ENCODE data around the gene ZNRF3. TPM values are rescaled to one million over a fixed set of nuclear protein-coding genes. Genes with fewer than 3 reads are reported as not detected.

The ZNRF3 gene
- polyA plus RNA-seq, 1 donor (not counting 4 experiments of a cell fraction or from before 2014, with no cell fraction given), result 2.6 TPM

GRCh38 chr22:28999510-28999909 lies 116.1 kb downstream of the ZNRF3 start:
- H3K27me3 ChIP-seq (ENCODE audit: control insufficient read depth, extremely low read depth, insufficient read depth, low read length), result no peaks in the 10 kb centered on the region
- no peak for TF ChIP-seq CTCF (optimal IDR thresholded peaks at IDR 0.05 in 1 of 3, IDR thresholded peaks at IDR 0.05 in 1 of 3, conservative IDR thresholded peaks at IDR 0.05 in 1 of 3; ENCODE audit: extremely low read depth in 1 of 3, insufficient read depth in 2 of 3, low read length in 3 of 3)
- no peak for TF ChIP-seq EZH2 (IDR thresholded peaks at IDR 0.05; ENCODE audit: low read length)
- DNase-seq (ENCODE audit: low read depth, low spot score), result no peak
- H3K9me1 ChIP-seq (ENCODE audit: control insufficient read depth, extremely low read depth, insufficient read depth, low read length), result no peaks in the 10 kb centered on the region
- dilution Hi-C loops (cut with MboI; ENCODE audit: extremely low pct_ligation_motif_present, low sequenced_read_pairs), result no loop called here
- H3K36me3 ChIP-seq (ENCODE audit: control insufficient read depth in 2 of 2, extremely low read depth in 1 of 2, insufficient read depth in 2 of 2, low read length in 2 of 2), result no peaks in the 10 kb centered on the region
- H3K79me2 ChIP-seq (ENCODE audit: control insufficient read depth, insufficient read depth, low read length), result no peaks in the 10 kb centered on the region
- no peak overlapping the region for H3K4me2 ChIP-seq (ENCODE audit: control insufficient read depth, extremely low read depth, insufficient read depth, low read depth, low read length)
- no peak overlapping the region for H3K9ac ChIP-seq (ENCODE audit: control insufficient read depth, extremely low read depth, insufficient read depth, low read length)
- no peak overlapping the region for H2AFZ ChIP-seq (ENCODE audit: control insufficient read depth, low read length)
- H3K4me1 ChIP-seq (ENCODE audit: control insufficient read depth, extremely low read depth, insufficient read depth, low read length), result peaks cover 12% of the 10 kb centered on the region
- no peaks in the 10 kb centered on the region for H4K20me1 ChIP-seq (ENCODE audit: control insufficient read depth, extremely low read depth, insufficient read depth, low read length)
- H3K9me3 ChIP-seq (ENCODE audit: control insufficient read depth, low read depth, low read length), result no peaks in the 10 kb centered on the region
- H3K27ac ChIP-seq (ENCODE audit: control insufficient read depth, insufficient read depth, low read length), result no peak overlapping the region
- no peak for FAIRE-seq
- H3K4me3 ChIP-seq (ENCODE audit: control insufficient read depth in 2 of 3, extremely low read depth in 1 of 3, insufficient read depth in 2 of 3, low read depth in 1 of 3, low read length in 3 of 3), result no peak overlapping the region

GRCh38 chr22:28999919-29000556 lies 116.7 kb downstream of the ZNRF3 start:
- no peaks in the 10 kb centered on the region for H3K36me3 ChIP-seq (ENCODE audit: control insufficient read depth in 2 of 2, extremely low read depth in 1 of 2, insufficient read depth in 2 of 2, low read length in 2 of 2)
- H3K9me1 ChIP-seq (ENCODE audit: control insufficient read depth, extremely low read depth, insufficient read depth, low read length), result no peaks in the 10 kb centered on the region
- FAIRE-seq (no peak), DNase-seq (ENCODE audit: low read depth, low spot score) (no peak)
- no peak overlapping the region for H3K4me2 ChIP-seq (ENCODE audit: control insufficient read depth, extremely low read depth, insufficient read depth, low read depth, low read length)
- no peak overlapping the region for H3K9ac ChIP-seq (ENCODE audit: control insufficient read depth, extremely low read depth, insufficient read depth, low read length)
- no peak for TF ChIP-seq CTCF (optimal IDR thresholded peaks at IDR 0.05 in 1 of 3, IDR thresholded peaks at IDR 0.05 in 1 of 3, conservative IDR thresholded peaks at IDR 0.05 in 1 of 3; ENCODE audit: extremely low read depth in 1 of 3, insufficient read depth in 2 of 3, low read length in 3 of 3)
- no peak for TF ChIP-seq EZH2 (IDR thresholded peaks at IDR 0.05; ENCODE audit: low read length)
- no peaks in the 10 kb centered on the region for H4K20me1 ChIP-seq (ENCODE audit: control insufficient read depth, extremely low read depth, insufficient read depth, low read length)
- no peak overlapping the region for H2AFZ ChIP-seq (ENCODE audit: control insufficient read depth, low read length)
- no peaks in the 10 kb centered on the region for H3K9me3 ChIP-seq (ENCODE audit: control insufficient read depth, low read depth, low read length)
- H3K79me2 ChIP-seq (ENCODE audit: control insufficient read depth, insufficient read depth, low read length), result no peaks in the 10 kb centered on the region
- H3K27me3 ChIP-seq (ENCODE audit: control insufficient read depth, extremely low read depth, insufficient read depth, low read length), result no peaks in the 10 kb centered on the region
- peaks cover 12% of the 10 kb centered on the region for H3K4me1 ChIP-seq (ENCODE audit: control insufficient read depth, extremely low read depth, insufficient read depth, low read length)
- dilution Hi-C loops (cut with MboI; ENCODE audit: extremely low pct_ligation_motif_present, low sequenced_read_pairs), result loop anchor here (10.0 kb wide), 1 partner anchor 165 kb away; no protein-coding TSS in a partner anchor
- H3K4me3 ChIP-seq (ENCODE audit: control insufficient read depth in 2 of 3, extremely low read depth in 1 of 3, insufficient read depth in 2 of 3, low read depth in 1 of 3, low read length in 3 of 3), result no peak overlapping the region
- H3K27ac ChIP-seq (ENCODE audit: control insufficient read depth, insufficient read depth, low read length), result no peak overlapping the region
